ENCODE data around the gene PDZD2.
"Not testable (repeated sequence)": the region's sequence is repeated elsewhere in the genome, so short reads cannot be mapped to it uniquely, and the experiment has no call there.

PDZD2 gene

DNA sequence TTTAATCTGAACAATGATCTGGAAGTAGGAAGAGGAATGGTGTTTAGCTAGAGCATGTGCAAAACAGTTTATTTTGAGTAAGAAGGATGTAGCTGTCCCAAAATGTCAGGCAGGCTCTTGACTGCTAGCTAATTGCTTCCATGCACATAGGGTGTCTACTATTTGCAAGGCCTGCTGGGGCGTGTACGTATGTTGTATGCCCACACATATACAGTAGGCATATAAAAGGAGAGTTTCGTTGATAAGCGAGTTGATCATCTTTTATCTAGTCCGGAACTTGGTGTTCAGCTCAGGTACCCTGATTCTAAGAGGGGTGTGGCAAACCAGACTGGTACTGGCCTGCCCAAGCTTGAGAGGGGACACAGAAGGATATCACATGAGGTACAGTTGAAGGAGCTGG, 358.0 kb downstream of the PDZD2 start:
- in situ Hi-C loops (cut with MboI; ENCODE audit: low sequenced_read_pairs): no loop called here

DNA sequence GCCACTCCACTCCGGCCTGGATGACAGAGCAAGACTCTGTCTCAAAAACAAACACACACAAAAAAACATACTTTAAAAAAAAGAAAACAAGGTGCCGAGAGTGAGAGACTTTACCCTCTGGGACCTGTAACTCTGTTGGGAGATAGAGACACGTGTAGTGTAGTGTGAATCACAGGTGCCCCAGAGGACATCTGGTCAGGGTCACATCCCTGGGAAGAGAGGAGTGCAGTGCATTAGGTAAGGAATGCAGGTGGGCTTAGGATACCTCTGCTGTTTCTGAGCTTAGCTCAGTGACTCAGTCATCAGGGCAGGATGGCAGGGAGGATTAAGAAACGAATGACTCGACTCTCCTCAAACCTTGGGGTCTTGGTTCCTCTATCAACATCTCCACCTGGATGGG, 360.5 kb downstream of the PDZD2 start:
- in situ Hi-C loops (cut with MboI; ENCODE audit: low sequenced_read_pairs): no loop called here

DNA sequence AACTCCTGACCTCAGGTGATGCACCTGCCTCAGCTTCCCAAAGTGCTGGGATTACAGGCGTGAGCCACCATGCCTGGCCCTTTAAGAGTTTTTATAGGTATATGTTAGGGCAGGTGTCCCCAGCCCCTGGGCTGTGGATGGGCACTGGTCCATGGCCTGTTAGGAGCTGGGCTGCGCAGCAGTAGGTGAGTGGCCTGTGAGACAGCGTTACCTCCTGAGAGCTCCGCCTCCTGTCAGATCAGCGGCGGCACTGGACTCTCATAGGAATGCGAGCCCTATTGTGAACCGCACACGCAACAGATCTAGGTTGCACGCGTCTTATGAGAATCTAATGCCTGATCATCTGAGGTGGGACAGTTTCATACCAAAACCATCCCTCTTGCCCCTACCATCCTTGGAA, 361.8 kb downstream of the PDZD2 start:
- in situ Hi-C loops (cut with MboI; ENCODE audit: low sequenced_read_pairs): no loop called here

DNA sequence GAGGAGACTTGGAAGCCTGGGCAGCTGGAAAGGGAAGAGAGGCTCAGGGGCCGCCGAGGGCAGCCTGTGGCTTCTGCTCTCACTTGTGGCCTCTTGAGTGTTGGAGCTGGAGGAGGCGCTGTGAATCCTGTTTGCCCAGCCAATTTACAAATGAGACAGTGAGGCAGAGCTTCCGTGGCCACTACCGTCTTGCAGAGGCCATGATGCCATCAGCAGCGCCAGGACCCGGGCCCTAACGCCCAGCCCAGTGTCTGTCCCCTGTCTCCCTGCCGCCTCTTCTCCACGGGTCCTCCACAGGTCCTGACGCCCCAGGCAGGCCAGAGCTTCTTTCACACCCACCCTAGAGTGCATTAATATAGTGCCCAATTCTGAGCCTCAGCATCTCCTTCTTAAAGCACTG, 362.4 kb downstream of the PDZD2 start:
- in situ Hi-C loops (cut with MboI; ENCODE audit: low sequenced_read_pairs): no loop called here

DNA sequence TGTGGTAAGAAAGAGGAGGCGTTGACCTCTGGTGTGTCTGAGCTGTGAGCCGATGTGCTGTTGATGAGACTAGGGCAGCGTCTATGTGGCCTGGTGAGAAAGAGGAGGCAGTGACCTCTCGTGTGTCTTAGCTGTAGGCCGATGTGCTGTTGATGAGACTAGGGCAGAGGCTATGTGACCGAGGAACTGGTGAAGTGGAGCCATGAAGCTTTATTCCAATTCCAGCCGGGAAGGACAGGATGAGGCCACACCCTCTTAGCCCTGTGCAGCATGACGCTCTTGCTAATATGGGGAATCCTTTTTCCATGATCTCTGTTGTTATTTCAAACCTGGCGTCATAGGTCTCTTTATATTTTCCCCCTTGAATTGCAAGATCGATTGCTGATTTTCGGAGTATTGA, 362.8 kb downstream of the PDZD2 start:
- in situ Hi-C loops (cut with MboI; ENCODE audit: low sequenced_read_pairs): no loop called here

DNA sequence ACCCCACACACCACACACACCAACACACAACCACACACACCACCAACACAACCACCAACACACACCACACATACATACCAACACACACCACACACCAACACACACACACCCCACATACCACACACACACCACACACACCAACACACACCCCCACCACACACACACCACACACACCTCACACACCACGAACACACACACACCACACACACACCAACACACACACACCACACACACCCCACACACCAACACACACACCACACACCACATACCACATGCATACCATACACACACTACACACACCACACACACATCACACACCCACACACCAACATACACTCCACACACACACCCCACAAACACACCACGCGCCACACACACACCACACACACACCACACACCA, 363.8 kb downstream of the PDZD2 start:
- in situ Hi-C loops (cut with MboI; ENCODE audit: low sequenced_read_pairs): no loop called here

DNA sequence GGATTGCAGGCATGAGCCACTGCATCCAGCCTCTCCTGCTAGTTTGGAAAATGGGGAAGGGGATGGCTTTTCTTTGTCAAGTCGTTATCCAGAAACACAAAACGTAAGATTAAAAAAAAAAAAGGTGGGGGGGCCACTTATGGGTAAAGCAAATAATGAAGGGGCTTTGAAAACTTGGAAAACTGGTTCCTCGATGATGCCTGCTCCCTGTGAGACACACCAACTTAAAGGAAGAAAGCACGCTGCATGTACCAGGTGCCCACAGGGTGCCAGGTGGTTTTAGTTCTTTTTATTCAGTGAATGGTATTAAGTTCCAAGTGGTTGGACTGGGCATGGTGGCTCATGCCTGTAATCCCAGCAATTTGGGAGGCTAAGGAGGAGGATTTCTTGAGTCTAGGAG, 365.1 kb downstream of the PDZD2 start:
- in situ Hi-C loops (cut with MboI; ENCODE audit: low sequenced_read_pairs): no loop called here

DNA sequence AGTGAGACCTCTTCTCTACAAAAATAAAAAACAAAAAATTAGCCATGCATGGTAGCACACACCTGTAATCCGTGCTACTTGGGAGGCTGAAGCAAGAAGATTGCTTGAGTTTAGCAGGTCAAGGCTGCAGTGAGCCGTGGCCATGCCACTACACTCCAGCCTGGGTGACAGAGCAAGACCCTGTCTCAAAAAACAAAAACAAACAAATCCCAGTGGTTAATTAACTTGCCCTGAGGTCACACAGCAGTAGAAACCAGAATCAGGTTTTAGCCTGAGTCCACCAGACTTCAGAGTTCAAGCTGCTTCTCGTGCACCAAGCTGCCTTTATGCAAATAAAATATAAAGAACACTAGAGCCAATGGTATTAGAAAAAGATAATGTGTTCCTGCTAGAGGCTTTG, 365.5 kb downstream of the PDZD2 start:
- in situ Hi-C loops (cut with MboI; ENCODE audit: low sequenced_read_pairs): no loop called here

DNA sequence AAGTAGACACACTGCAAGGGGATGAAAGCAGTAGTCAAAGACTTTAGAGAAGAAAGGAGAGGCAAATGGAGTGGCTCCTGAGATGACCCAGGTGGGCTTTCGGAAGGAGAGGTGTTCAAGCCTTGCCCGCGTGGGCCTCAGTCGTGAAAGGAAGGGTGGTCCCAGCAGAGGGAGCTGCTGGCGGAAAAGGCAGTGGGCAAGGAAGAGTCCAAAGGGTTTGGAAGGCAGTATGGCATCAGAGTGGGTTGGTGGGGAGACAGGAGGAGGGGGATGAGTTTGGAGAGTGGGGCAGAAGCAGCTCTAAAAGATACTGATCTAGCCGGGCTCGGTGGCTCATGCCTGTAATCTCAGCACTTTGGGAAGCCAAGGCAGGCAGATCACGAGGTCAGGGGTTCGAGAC, 369.8 kb downstream of the PDZD2 start:
- in situ Hi-C loops (cut with MboI; ENCODE audit: low sequenced_read_pairs): no loop called here

DNA sequence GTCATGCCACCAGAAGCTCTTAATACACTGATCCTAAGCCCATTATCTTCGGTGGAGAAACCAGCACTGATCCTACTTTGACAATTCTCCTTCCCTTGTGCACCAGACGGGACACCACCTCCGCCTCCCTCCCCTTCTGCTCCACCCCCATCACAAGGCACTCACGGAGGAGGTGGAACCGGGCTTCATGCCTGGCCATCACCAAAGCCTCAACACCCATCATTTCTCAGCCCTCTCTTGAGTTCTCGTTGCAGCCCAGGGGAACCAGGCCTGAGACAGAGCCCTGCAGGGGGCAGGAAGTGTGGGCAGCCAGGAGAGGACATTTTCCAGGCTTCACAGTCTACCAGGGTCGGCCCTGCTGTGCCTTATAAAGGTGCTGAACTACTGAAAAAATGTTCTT, 374.7 kb downstream of the PDZD2 start:
- in situ Hi-C loops (cut with MboI; ENCODE audit: low sequenced_read_pairs): no loop called here

DNA sequence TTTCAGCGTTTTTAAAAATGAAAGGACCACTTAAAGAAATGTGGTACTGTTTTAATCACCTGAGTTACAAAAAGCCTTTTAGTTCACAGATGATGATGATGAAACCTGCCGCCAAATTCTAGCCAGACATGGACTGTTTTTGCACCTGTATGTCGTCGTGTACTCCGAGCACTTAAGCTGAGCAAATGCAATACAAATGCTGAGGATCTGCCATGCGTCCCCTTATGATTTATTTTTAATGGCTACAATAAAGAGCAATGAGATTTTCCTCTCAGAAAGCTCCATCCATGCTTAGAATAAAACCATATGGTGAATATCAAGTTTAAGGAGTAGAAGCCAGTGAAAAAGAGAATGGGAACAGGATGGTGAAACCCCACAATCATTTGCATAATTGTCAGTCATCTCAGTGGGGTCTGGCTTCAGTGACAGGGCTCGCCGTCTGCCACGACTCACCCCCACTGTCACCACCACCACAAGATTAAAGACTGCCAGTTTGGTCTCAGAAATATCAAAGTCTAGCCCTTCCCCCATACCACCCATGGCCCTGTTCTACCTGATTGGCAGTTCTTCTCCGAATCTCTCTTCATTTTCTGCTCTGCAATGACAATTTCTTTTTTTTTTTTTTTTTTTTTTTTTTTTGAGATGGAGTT, 375.3 kb downstream of the PDZD2 start:
- in situ Hi-C loops (cut with MboI; ENCODE audit: low sequenced_read_pairs): no loop called here

DNA sequence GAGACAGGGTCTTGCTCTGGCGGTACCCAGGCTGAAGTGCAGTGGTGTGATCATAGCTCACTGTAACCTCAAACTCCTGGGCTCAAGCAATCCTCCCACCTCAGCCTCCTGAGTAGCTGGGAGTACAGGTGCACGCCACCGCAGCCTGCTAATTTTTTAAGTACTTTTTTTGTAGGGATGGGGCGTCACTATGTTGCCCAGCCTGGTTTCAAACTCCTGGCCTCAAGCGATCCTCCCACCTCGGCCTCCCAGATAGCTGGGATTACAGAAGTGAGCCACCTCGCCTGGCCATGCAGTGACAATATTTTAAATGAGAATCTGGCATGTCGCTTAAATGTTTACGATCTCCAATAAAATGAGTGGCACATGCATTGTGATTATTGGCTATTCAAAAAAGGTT, 376.3 kb downstream of the PDZD2 start:
- in situ Hi-C loops (cut with MboI; ENCODE audit: low sequenced_read_pairs): not testable (repeated sequence)

DNA sequence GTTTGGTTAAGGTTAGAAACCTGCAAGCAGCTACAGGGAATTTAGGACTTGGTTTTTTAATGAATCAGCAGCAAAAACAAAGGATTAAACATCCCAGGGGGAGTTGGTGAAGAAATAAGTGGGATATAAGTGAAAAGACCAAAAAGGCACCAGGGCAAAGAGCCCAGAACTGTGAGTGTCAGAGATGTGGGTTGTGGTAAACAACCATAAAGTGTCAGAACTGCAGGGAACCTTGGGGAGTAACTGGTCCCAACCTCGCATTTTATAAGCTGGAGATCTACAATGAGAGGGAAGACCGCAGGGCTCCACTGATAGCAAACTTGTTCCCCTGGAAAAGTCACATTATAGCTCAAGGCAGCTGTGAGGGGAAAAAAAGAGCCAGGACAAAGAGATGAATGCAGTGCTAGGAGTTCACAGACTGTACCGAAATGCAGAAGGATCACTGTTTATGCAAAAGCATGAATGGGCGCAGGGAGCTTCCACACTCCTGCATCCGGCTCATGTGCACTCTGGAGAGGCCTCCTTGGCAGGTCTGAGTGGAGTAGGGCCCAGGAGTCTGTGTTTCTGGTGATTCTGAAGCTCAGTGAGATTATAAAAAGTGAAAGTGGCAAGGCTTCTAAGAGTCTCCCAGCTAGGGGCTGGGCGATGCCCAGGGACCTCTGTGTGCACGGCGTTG, 378.9 kb downstream of the PDZD2 start:
- in situ Hi-C loops (cut with MboI; ENCODE audit: low sequenced_read_pairs): no loop called here

DNA sequence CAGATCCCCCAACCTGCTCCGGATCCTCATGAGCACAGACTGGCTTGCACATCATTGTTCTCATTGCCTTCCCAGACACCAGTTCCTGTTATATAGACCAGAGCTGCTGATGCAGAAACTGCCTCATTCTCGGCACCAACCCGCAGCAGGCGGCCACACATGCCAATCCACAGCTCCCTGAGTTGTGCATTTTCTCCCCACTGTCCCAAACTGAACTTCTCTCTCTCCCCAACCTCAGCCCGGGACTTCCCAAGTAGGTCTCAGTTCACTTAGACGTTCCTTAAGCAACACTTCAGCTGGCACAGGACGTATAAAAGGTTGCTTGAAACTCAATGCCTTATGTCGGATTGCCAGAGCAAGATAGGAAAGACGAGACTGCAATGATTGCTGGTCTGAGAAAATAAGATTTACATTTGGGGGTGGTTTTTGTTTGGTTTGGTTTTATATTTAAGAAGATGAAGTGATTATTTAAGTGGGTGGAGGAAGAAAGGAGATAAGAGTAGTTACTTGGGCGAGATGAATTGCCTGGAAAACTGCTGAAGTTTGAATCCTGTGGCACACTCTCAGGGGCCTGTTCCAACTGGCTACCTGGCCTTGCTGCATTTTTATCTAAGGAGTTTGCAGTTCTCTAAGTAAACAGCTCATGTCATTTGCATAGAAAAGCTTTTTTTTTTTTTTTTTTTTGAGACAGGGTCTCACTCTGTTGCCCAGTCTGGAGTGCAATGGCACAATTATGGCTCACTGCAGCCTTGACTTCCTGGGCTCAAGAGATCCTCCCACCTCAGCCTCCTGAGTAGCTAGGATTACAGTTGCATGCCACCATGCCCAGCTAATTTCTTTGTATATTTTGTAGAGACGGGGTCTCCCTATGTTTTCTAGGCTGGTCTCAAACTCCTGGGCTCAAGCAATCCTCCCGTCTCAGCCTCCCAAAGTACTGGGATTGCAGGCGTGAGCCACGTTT, 379.8 kb downstream of the PDZD2 start:
- in situ Hi-C loops (cut with MboI; ENCODE audit: low sequenced_read_pairs): no loop called here

DNA sequence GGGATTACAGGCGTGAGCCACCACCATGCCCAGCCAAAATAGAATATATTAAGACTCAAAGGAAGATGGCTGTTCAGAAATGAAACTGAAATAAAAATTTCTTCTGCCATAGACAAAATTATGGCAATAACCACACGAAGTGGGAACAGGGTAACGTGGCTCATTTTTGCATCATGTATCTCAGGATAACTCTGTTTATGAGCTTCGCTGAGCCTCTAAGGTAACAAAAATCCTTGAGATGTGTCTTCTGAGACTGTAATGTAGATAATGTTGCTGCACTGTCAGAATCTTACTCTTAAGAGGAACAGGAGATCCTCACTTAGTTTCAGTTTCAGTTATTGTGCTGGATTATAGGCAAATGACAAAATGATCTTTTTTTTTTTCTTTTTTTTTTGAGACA, 381.3 kb downstream of the PDZD2 start:
- in situ Hi-C loops (cut with MboI; ENCODE audit: low sequenced_read_pairs): no loop called here

DNA sequence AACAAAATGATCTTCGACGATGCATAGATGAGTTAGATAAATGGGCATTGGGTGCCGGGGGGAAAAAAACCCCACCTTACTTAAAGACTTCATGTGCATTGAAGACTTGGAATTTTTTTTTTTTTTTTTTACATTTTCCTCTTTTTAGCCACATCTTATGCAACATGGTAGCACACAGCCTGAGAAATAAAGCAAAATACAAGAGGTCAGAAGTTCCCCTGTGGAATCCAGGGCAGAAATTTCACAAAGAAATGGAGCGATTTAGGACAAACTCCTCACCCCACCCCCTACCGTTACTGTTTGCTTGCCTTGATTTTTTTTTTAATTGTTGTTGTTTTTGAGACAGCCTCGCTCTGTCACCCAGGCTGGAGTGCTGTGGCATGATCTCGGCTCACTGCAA, 382.0 kb downstream of the PDZD2 start:
- in situ Hi-C loops (cut with MboI; ENCODE audit: low sequenced_read_pairs): no loop called here

DNA sequence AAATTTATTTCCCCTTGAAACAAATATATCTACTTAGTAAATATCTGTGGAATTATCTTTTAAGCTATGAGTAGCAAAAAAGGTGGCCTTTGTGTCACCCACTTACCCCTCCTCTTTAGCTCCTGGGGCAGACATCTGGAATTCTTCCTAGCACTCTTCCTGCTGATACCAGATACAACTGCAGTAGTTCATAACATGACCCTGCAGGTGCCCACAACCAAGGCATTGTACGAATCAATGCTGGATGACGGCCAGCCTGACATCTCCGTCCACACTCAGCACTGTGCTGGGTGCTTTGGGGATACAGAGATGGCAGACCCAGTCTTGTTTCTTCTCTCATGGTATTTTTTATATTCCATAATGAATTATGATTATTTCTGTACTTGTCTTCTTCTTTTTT, 382.8 kb downstream of the PDZD2 start:
- in situ Hi-C loops (cut with MboI; ENCODE audit: low sequenced_read_pairs): no loop called here

DNA sequence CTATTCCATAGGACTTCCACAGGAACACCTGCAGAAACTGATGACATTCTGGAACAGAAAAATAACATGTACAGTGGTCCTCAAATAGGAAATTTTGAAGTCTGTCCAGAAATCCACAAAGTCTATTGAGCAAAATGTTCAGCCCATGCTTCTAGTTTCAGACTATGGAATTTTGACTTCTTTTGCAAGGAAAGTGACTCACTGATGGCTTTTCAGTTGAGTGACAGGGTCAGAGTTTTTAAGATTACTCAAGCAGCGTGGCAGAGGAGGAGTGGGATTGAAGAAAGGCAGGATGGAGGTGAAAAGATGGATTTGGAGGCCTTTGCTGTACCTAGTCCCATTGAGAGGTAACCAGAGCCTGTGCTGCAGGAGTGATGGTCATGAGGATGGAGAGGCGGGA, 383.7 kb downstream of the PDZD2 start:
- in situ Hi-C loops (cut with MboI; ENCODE audit: low sequenced_read_pairs): no loop called here

DNA sequence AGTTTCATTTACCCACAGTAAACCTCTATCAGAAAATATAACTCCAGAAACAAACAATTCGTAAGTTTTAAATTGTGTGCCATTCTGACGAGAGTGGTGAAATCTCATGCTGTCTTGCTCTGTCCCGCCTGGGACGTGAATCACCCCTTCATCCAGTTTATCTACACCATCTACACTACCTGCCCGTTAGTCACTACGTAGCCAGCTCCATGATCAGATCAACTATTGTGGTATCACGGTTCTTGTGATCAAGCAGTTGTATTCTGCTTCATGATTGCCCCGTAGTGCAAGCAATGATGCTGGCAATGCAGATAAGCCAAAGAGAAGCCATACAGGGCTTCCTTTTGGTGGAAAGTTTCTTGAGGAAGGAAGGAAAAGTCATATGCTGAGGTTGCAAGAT, 384.9 kb downstream of the PDZD2 start:
- in situ Hi-C loops (cut with MboI; ENCODE audit: low sequenced_read_pairs): no loop called here

DNA sequence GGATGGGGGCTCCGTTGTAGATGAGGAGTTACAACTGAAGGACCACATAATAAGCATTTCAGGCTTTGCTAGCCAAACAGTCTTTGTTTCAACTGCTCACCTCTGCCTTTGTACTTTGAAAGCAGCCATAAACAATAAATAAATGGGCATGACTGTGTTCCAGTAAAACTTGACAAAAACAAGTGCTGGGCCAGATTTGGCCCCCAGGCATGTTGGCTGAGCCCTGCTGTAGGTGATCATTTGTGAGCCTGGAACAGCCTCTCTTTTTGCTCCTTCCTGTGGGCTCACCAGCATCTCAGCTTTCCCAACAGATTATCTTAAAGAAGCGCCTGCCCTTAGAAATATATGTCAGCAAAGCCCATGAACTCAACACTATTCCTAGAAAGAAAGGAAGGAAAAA, 385.8 kb downstream of the PDZD2 start:
- in situ Hi-C loops (cut with MboI; ENCODE audit: low sequenced_read_pairs): no loop called here

DNA sequence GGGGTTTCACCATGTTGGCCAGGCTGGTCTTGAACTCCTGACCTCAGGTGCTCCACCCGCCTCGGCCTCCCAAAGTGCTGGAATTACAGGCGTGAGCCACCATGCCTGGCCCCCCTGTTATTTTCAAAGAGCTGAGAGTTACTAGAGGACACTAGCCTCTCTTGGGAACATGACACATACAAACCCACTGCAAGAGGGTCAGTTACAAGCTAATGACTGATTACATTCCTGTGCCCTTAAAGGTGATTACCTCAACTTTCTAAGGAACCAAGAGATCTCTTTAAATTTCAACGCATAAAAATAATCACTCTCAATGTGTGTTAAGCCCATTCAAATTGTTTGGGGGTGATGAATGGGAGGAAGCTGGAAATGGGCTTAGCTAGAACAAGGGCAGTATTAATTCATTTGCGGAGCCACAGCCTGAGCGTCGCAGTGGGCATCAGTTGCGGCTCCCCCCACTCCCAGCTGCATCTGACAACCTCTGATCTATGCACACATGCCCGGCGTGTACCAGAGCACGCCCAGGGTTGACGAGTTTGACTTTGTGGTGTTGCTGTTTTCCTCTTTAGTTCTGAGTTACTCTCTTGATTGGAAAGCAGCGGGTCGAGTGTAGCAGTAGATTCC, 388.3 kb downstream of the PDZD2 start:
- in situ Hi-C loops (cut with MboI; ENCODE audit: low sequenced_read_pairs): no loop called here

Data from hTERT RPE-1 (cell line).